HepG2 (cell line): ENCODE measurements around the gene TSHZ2. TPM values are rescaled to one million over a fixed set of nuclear protein-coding genes. Genes with fewer than 3 reads are reported as not detected.

Experiments
- ARNT2 ChIP-seq: sonication (generic); formaldehyde crosslinking; IDR thresholded peaks from 2 replicates; pipeline ENCODE4 v1.8.0; 2022; ENCODE audit warnings: mild to moderate bottlenecking, low read depth, missing genetic modification reagents, moderate library complexity
- DNMT3B ChIP-seq: conservative IDR thresholded peaks from 2 replicates; pipeline ENCODE4 v1.6.1; 2016; ENCODE audit warnings: missing biosample characterization, control low read depth
- FOXP1 ChIP-seq, 2 experiments: fragments of 450-650 bp in 1 of 2; IDR thresholded peaks; 2 replicates each; pipeline ENCODE4 v1.6.1; 2017 to 2018; ENCODE audit warnings: antibody characterized with exemption in 1 of 2
- JUN ChIP-seq: sonication (generic); formaldehyde crosslinking; IDR thresholded peaks from 2 replicates; pipeline ENCODE4 v1.4.0; 2020; ENCODE audit warnings: mild to moderate bottlenecking, missing genetic modification reagents
- MAZ ChIP-seq, 2 experiments: sonication (generic) in 1 of 2; formaldehyde crosslinking in 1 of 2; IDR thresholded peaks; 2 replicates each; pipeline versions ENCODE4 v1.5.0 to v1.6.1; 2012 to 2020; ENCODE audit warnings: low read depth in 2 of 2, mild to moderate bottlenecking in 2 of 2, borderline replicate concordance in 1 of 2, improper control_type of control experiment in 1 of 2, low read length in 1 of 2, missing genetic modification reagents in 1 of 2, moderate library complexity in 1 of 2
- PITX1 ChIP-seq: sonication (generic); formaldehyde crosslinking; IDR thresholded peaks from 2 replicates; pipeline ENCODE4 v1.5.1; 2020; ENCODE audit warnings: mild to moderate bottlenecking, missing genetic modification reagents
- SSRP1 ChIP-seq: IDR thresholded peaks from 2 replicates; pipeline ENCODE4 v1.6.1; 2016; ENCODE audit warnings: control low read depth
- STAG1 ChIP-seq: sonication (generic); formaldehyde crosslinking; IDR thresholded peaks from 2 replicates; pipeline ENCODE4 v1.4.0; 2020; ENCODE audit warnings: missing genetic modification reagents
- ZNF260 ChIP-seq: sonication (generic); formaldehyde crosslinking; IDR thresholded peaks from 2 replicates; pipeline ENCODE4 v1.4.0; 2020; ENCODE audit warnings: missing genetic modification reagents, low read depth, mild to moderate bottlenecking, borderline replicate concordance
- ZNF614 ChIP-seq: IDR thresholded peaks from 2 replicates; pipeline ENCODE4 v1.6.1; 2018; ENCODE audit warnings: missing biosample characterization, missing genetic modification reagents, inconsistent platforms, borderline replicate concordance
- ZNF7 ChIP-seq: IDR thresholded peaks from 2 replicates; pipeline ENCODE4 v1.6.1; 2016; ENCODE audit warnings: missing biosample characterization, missing genetic modification reagents
- polyA plus RNA-seq, 8 experiments: library from polyadenylated mRNA; depleted of rRNA in 3 of 8; stranded (reverse) in 7 of 8; unstranded in 1 of 8; fragments of >200 nt; fragmentation: Illumina TruSeq in 4 of 8; extraction: Trizol in 4 of 8; gene quantifications; 2 replicates each; pipeline versions ENCODE4 v1.2.1 to v1.2.3, GENCODE V29; 2011 to 2016; ENCODE audit warnings: low read depth in 4 of 8, missing spikeins in 1 of 8, mixed read lengths in 1 of 8; ENCODE audit not compliant: insufficient read depth in 1 of 8
- total RNA-seq, 5 experiments: library from RNA; depleted of rRNA; stranded (reverse); fragments of >200 nt; fragmentation: Illumina TruSeq; extraction: Trizol; gene quantifications; 2 replicates each; pipeline ENCODE4 v1.2.3, GENCODE V29; 2016; ENCODE audit warnings: low read depth in 1 of 5
- TF ChIP-seq, protein P1 (sequence below): sonication (generic); formaldehyde crosslinking; IDR thresholded peaks from 2 replicates; pipeline ENCODE4 v1.4.0; 2020; ENCODE audit warnings: mild to moderate bottlenecking, missing genetic modification reagents
- TF ChIP-seq, protein P2 (sequence below): sonication (generic); formaldehyde crosslinking; IDR thresholded peaks from 2 replicates; pipeline ENCODE4 v1.5.1; 2020; ENCODE audit warnings: mild to moderate bottlenecking, missing genetic modification reagents, borderline replicate concordance
- TF ChIP-seq, protein P3 (sequence below): sonication (generic); formaldehyde crosslinking; IDR thresholded peaks from 2 replicates; pipeline ENCODE4 v1.4.0; 2020; ENCODE audit warnings: missing genetic modification reagents, borderline replicate concordance

The TSHZ2 gene
- total and polyA plus RNA-seq, 2 of the 13 experiments (the other 11 are each of a cell fraction or from before 2014, with no cell fraction given), result 0.01 TPM; not detected in 1

DNA sequence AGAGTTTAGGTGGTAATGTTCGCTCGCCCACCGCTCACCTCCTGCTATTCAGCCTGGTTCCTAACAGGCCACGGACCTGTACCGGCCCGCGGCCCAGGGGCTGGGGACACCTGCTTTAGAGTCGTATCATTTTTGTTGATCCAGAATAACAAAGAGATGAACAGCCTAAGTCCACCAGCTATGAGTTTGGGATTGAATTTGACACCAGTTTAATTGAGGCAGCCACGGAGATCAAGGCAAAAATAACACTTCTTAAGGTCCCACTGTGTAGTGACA, 108.5 kb downstream of the TSHZ2 start (continued):
- TF ChIP-seq, protein P1, sequence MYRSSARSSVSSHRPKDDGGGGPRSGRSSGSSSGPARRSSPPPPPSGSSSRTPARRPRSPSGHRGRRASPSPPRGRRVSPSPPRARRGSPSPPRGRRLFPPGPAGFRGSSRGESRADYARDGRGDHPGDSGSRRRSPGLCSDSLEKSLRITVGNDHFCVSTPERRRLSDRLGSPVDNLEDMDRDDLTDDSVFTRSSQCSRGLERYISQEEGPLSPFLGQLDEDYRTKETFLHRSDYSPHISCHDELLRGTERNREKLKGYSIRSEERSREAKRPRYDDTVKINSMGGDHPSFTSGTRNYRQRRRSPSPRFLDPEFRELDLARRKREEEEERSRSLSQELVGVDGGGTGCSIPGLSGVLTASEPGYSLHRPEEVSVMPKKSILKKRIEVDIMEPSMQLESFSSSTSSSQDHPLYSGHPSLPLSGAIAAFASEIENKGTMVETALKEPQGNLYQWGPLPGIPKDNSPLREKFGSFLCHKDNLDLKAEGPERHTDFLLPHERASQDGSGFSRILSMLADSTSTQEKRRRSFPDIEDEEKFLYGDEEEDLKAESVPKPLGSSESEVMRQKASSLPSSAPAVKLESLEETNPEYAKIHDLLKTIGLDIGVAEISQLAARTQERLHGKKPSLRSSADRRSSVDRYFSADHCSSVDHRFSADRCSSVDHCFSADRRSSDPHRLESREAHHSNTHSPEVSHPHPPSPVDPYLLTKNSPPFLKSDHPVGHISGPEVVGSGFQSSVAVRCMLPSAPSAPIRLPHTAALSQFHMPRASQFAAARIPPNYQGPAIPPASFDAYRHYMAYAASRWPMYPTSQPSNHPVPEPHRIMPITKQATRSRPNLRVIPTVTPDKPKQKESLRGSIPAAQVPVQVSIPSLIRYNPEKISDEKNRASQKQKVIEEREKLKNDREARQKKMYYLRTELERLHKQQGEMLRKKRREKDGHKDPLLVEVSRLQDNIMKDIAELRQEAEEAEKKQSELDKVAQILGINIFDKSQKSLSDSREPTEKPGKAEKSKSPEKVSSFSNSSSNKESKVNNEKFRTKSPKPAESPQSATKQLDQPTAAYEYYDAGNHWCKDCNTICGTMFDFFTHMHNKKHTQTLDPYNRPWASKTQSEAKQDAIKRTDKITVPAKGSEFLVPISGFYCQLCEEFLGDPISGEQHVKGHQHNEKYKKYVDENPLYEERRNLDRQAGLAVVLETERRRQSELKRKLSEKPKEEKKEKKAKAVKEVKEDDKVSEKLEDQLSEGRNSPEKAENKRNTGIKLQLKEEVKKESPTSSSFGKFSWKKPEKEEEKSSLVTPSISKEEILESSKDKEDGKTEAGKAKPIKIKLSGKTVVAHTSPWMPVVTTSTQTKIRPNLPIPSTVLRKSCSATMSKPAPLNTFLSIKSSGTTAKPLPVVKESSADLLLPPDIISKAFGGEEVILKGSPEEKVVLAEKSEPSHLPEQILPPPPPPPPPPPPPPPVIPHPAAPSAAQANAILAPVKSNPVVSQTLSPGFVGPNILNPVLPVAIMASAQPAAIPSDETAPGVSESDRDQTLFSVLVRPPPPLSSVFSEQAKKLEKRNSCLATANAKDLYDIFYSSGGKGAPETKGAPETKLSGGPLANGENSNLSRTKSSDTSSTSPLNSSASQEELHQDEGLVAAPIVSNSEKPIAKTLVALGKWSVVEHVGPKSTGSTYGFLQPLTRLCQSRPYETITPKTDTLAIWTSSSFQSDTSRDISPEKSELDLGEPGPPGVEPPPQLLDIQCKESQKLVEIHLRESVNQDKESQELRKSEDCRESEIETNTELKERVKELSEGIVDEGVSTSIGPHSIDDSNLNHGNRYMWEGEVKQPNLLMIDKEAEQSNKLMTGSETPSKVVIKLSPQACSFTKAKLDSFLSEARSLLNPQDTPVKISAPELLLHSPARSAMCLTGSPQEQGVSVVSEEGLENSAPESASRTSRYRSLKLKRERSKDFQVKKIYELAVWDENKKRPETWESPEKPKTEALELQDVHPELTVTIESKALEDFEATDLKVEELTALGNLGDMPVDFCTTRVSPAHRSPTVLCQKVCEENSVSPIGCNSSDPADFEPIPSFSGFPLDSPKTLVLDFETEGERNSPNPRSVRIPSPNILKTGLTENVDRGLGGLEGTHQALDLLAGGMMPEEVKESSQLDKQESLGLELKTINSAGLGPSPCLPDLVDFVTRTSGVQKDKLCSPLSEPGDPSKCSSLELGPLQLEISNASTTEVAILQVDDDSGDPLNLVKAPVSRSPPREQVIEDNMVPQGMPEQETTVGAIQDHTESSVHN, result no peak
- TF ChIP-seq ZNF614 (peak; percentile 47; the same call in 1 of the 2 replicates), JUN (CRISPR knock-in tag) (no peak), FOXP1 (IDR thresholded peaks at IDR 0.05) (no peak), FOXP1 (CRISPR knock-in tag; IDR thresholded peaks at IDR 0.05) (no peak), ZNF7 (CRISPR knock-in tag) (no peak), ARNT2 (CRISPR knock-in tag) (no peak), SSRP1 (0 out of 2 replicates have a peak, but pooled peaks have one; percentile 1), STAG1 (no peak), DNMT3B (CRISPR knock-in tag) (0 out of 2 replicates have a peak, but pooled peaks have one; percentile 11), PITX1 (CRISPR knock-in tag) (no peak), MAZ (IDR thresholded peaks at IDR 0.05; ENCODE audit: borderline replicate concordance, low read depth, low read length) (no peak), MAZ (CRISPR knock-in tag; IDR thresholded peaks at IDR 0.05; ENCODE audit: low read depth) (no peak), ZNF260 (CRISPR knock-in tag) (no peak)
- TF ChIP-seq, protein P2, sequence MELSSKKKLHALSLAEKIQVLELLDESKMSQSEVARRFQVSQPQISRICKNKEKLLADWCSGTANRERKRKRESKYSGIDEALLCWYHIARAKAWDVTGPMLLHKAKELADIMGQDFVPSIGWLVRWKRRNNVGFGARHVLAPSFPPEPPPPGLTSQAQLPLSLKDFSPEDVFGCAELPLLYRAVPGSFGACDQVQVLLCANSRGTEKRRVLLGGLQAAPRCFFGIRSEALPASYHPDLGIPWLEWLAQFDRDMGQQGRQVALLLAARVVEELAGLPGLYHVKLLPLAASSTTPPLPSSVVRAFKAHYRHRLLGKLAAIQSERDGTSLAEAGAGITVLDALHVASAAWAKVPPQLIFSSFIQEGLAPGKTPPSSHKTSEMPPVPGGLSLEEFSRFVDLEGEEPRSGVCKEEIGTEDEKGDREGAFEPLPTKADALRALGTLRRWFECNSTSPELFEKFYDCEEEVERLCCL (CRISPR knock-in tag), result no peak
- TF ChIP-seq, protein P3, sequence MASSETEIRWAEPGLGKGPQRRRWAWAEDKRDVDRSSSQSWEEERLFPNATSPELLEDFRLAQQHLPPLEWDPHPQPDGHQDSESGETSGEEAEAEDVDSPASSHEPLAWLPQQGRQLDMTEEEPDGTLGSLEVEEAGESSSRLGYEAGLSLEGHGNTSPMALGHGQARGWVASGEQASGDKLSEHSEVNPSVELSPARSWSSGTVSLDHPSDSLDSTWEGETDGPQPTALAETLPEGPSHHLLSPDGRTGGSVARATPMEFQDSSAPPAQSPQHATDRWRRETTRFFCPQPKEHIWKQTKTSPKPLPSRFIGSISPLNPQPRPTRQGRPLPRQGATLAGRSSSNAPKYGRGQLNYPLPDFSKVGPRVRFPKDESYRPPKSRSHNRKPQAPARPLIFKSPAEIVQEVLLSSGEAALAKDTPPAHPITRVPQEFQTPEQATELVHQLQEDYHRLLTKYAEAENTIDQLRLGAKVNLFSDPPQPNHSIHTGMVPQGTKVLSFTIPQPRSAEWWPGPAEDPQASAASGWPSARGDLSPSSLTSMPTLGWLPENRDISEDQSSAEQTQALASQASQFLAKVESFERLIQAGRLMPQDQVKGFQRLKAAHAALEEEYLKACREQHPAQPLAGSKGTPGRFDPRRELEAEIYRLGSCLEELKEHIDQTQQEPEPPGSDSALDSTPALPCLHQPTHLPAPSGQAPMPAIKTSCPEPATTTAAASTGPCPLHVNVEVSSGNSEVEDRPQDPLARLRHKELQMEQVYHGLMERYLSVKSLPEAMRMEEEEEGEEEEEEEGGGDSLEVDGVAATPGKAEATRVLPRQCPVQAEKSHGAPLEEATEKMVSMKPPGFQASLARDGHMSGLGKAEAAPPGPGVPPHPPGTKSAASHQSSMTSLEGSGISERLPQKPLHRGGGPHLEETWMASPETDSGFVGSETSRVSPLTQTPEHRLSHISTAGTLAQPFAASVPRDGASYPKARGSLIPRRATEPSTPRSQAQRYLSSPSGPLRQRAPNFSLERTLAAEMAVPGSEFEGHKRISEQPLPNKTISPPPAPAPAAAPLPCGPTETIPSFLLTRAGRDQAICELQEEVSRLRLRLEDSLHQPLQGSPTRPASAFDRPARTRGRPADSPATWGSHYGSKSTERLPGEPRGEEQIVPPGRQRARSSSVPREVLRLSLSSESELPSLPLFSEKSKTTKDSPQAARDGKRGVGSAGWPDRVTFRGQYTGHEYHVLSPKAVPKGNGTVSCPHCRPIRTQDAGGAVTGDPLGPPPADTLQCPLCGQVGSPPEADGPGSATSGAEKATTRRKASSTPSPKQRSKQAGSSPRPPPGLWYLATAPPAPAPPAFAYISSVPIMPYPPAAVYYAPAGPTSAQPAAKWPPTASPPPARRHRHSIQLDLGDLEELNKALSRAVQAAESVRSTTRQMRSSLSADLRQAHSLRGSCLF, result no peak
